Hepatocyte (in vitro differentiated cells): ENCODE measurements around the gene PLD5. TPM values are rescaled to one million over a fixed set of nuclear protein-coding genes. Genes with fewer than 3 reads are reported as not detected.

Experiments
- DNase-seq: peaks from one replicate; pipeline ENCODE4 v3.0.0-alpha.2; 2016; ENCODE audit warnings: low spot score
- H2AFZ ChIP-seq: fragments of 200-600 bp; sonication (generic); 2 replicates; pipeline ENCODE4 v1.6.0; 2016; ENCODE audit warnings: antibody characterized with exemption, mild to moderate bottlenecking
- H3K27ac ChIP-seq: fragments of 200-600 bp; sonication (generic); 2 replicates; pipeline ENCODE4 v1.5.1; 2016; ENCODE audit warnings: mild to moderate bottlenecking
- H3K27me3 ChIP-seq: fragments of 200-600 bp; sonication (generic); 2 replicates; pipeline ENCODE4 v1.6.1; 2016
- H3K36me3 ChIP-seq: fragments of 200-600 bp; sonication (generic); replicated peaks from 2 replicates; pipeline ENCODE4 v1.5.1; 2016; ENCODE audit warnings: low read depth; ENCODE audit not compliant: insufficient read depth
- H3K4me1 ChIP-seq: fragments of 200-600 bp; sonication (generic); 2 replicates; pipeline ENCODE4 v1.5.1; 2016; ENCODE audit warnings: mild to moderate bottlenecking, moderate library complexity; ENCODE audit not compliant: insufficient read depth
- H3K4me2 ChIP-seq: fragments of 200-600 bp; sonication (generic); 2 replicates; pipeline ENCODE4 v1.6.0; 2016
- H3K4me3 ChIP-seq: fragments of 200-600 bp; sonication (generic); 2 replicates; pipeline ENCODE4 v1.5.1; 2016; ENCODE audit warnings: mild to moderate bottlenecking
- H3K79me2 ChIP-seq: fragments of 200-600 bp; sonication (generic); 2 replicates; pipeline ENCODE4 v1.6.0; 2017; ENCODE audit warnings: mild to moderate bottlenecking
- H3K9me2 ChIP-seq: fragments of 200-600 bp; sonication (generic); replicated peaks from 2 replicates; pipeline ENCODE4 v1.6.0; 2017; ENCODE audit warnings: mild to moderate bottlenecking; ENCODE audit not compliant: insufficient read depth
- H3K9me3 ChIP-seq: fragments of 200-600 bp; sonication (generic); 2 replicates; pipeline ENCODE4 v1.5.1; 2016; ENCODE audit warnings: low read depth, mild to moderate bottlenecking
- H4K20me1 ChIP-seq: fragments of 200-600 bp; sonication (generic); 2 replicates; pipeline ENCODE4 v1.6.0; 2016; ENCODE audit warnings: mild to moderate bottlenecking; ENCODE audit not compliant: insufficient read depth, poor library complexity, severe bottlenecking
- CTCF ChIP-seq: fragments of 200-600 bp; sonication (generic); IDR thresholded peaks from 2 replicates; pipeline ENCODE4 v1.5.1; 2016; ENCODE audit warnings: antibody characterized with exemption, mild to moderate bottlenecking; ENCODE audit not compliant: poor library complexity
- EZH2 ChIP-seq: fragments of 200-600 bp; sonication (generic); IDR thresholded peaks from 2 replicates; pipeline ENCODE4 v1.6.1; 2016; ENCODE audit warnings: antibody characterized with exemption, mild to moderate bottlenecking, borderline replicate concordance
- EZH2phosphoT487 ChIP-seq: fragments of 200-600 bp; sonication (generic); IDR thresholded peaks from one replicate; pipeline ENCODE4 v1.6.1; 2018; ENCODE audit warnings: antibody characterized with exemption, mild to moderate bottlenecking, low read depth, moderate library complexity; ENCODE audit not compliant: unreplicated experiment, severe bottlenecking
- WGBS: methylation state at CpG from one replicate; pipeline ENCODE4 v1.1.6; 2016; ENCODE audit warnings: low lambda C conversion rate; ENCODE audit errors: missing lambda C conversion rate; 5-methylcytosine and 5-hydroxymethylcytosine counted together
- polyA plus RNA-seq: library from polyadenylated mRNA; unstranded; fragments of >200 nt; fragmentation: Nextera tagmentation; extraction: Ambion mirVana; gene quantifications from 2 replicates; pipeline ENCODE4 v1.2.1, GENCODE V29; 2016
- total RNA-seq: library from RNA; depleted of rRNA; stranded (reverse); fragments of >200 nt; gene quantifications from 2 replicates; pipeline ENCODE4 v1.2.3, GENCODE V29; 2014

PLD5 gene
- total and polyA plus RNA-seq, 2 experiments from 2014 or later, result 0.33 to 0.58 TPM

GRCh38 chr1:242427519-242427918 lies 97.0 kb downstream of the PLD5 start:
- H3K27ac ChIP-seq, result no peak overlapping the region
- no peak overlapping the region for H3K4me3 ChIP-seq
- H3K4me2 ChIP-seq, result no peak overlapping the region
- H3K4me1 ChIP-seq, result no peaks in the 10 kb centered on the region
- WGBS, result 62% methylated on average over 4 of the region's 4 CpGs
- H3K79me2 ChIP-seq, result no peaks in the 10 kb centered on the region
- no peak for DNase-seq
- H3K36me3 ChIP-seq, result no peaks in the 10 kb centered on the region
- no peaks in the 10 kb centered on the region for H3K27me3 ChIP-seq
- no peak overlapping the region for H2AFZ ChIP-seq
- H3K9me2 ChIP-seq, result no peaks in the 10 kb centered on the region
- no peaks in the 10 kb centered on the region for H3K9me3 ChIP-seq
- no peak for TF ChIP-seq EZH2phosphoT487
- TF ChIP-seq EZH2, result no peak
- no peak for TF ChIP-seq CTCF
- no peaks in the 10 kb centered on the region for H4K20me1 ChIP-seq

GRCh38 chr1:242426271-242426905 lies 98.1 kb downstream of the PLD5 start:
- H3K27ac ChIP-seq, result no peak overlapping the region
- no peak for DNase-seq
- H3K79me2 ChIP-seq, result no peaks in the 10 kb centered on the region
- H3K4me3 ChIP-seq, result no peak overlapping the region
- H3K36me3 ChIP-seq, result no peaks in the 10 kb centered on the region
- no peaks in the 10 kb centered on the region for H3K27me3 ChIP-seq
- no peaks in the 10 kb centered on the region for H3K9me3 ChIP-seq
- H3K9me2 ChIP-seq, result no peaks in the 10 kb centered on the region
- TF ChIP-seq EZH2phosphoT487, result no peak
- no peak for TF ChIP-seq CTCF
- TF ChIP-seq EZH2, result no peak
- H2AFZ ChIP-seq, result no peak overlapping the region
- H3K4me1 ChIP-seq, result no peaks in the 10 kb centered on the region
- H4K20me1 ChIP-seq, result no peaks in the 10 kb centered on the region
- WGBS, result 88% methylated on average over 6 of the region's 6 CpGs
- no peak overlapping the region for H3K4me2 ChIP-seq

- TF ChIP-seq EZH2phosphoT487, result no peak
- no peak for TF ChIP-seq CTCF
- TF ChIP-seq EZH2, result no peak
- Histone ChIP-seq H3K9me2 (no peaks in the 10 kb centered on the region), H3K27ac (no peak overlapping the region), H3K79me2 (no peaks in the 10 kb centered on the region), H3K4me2 (no peak overlapping the region), H3K4me1 (no peaks in the 10 kb centered on the region), H3K27me3 (no peaks in the 10 kb centered on the region), H4K20me1 (no peaks in the 10 kb centered on the region), H2AFZ (no peak overlapping the region), H3K9me3 (no peaks in the 10 kb centered on the region), H3K36me3 (no peaks in the 10 kb centered on the region), H3K4me3 (no peak overlapping the region)
- WGBS, result 84% methylated on average over 4 of the region's 4 CpGs
- DNase-seq, result no peak
Observed at GRCh38 chr1:242425232-242425631, 99.3 kb downstream of the PLD5 start.

- Histone ChIP-seq H4K20me1 (no peaks in the 10 kb centered on the region), H3K4me3 (no peak overlapping the region), H3K4me1 (no peaks in the 10 kb centered on the region), H3K9me3 (no peaks in the 10 kb centered on the region), H2AFZ (no peak overlapping the region), H3K36me3 (no peaks in the 10 kb centered on the region), H3K9me2 (no peaks in the 10 kb centered on the region), H3K27ac (no peak overlapping the region), H3K27me3 (no peaks in the 10 kb centered on the region), H3K4me2 (no peak overlapping the region), H3K79me2 (no peaks in the 10 kb centered on the region)
- DNase-seq, result no peak
- TF ChIP-seq EZH2, result no peak
- TF ChIP-seq EZH2phosphoT487, result no peak
- TF ChIP-seq CTCF, result no peak
- 85% methylated on average over 1 of the region's 1 CpG for WGBS
Observed at GRCh38 chr1:242416657-242417056, 107.8 kb downstream of the PLD5 start.
